ENCODE results near the gene ZNF451.
"Not testable (repeated sequence)": the region's sequence is repeated elsewhere in the genome, so short reads cannot be mapped to it uniquely, and the experiment has no call there.

Gene ZNF451

DNA sequence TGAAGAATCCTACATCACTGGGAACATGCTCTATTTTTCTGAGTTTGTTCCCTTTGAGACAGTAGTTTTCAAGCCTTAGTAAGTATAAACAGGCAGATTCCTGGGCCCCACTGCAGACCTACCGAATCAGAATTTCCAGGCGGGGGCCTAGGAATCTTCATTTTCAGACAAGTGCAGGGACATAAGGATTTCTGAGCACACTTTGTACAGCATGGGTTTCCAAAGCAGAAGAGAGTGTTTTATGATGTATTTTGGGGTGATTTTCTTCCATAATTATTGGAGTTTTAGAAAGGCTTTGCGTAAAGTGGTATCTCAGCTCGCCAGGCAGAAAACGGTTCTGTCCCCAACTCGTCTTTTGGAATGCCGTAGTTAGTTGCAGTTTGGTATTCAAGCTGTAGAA is 1.4 kb downstream of the ZNF451 start:
- DNase-seq = not testable (repeated sequence)

DNA sequence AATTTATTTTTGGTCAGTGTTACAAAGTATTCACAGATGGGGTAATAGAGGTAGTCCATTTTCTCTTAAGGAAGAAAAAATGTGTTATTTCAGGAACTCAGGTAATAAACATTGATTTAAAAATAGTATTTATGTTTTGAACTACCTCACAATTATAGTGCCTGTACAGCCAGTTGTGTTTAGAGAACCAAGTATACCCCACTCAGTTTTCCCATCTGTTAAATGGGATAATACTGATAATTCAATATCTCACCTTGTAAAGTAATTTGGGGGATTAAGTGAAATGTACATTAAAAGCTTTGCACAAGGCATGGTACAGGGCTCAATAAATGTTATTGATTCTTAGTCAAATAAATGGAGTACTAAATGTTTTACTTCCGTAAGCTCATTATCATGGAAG is 4.7 kb downstream of the ZNF451 start:
- DNase-seq = no peak

DNA sequence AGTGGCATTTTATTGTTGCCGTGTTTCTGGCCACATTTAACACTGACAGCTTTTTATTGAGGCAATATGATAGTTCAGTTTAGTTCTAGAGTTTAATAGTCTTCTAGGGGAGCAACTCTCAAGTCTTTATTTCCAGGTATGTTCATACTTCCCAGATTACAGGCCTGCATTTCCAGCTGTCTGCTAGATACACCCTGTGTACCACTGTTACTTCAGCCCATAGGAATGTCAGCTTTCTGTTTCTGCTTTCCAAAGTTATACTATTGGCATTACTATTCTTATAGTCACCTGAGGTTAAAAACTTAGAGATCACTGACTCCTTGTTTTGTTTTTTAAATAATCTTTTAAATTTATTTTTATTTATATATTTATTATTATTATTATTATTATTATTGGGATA is 7.6 kb downstream of the ZNF451 start:
- DNase-seq = no peak

DNA sequence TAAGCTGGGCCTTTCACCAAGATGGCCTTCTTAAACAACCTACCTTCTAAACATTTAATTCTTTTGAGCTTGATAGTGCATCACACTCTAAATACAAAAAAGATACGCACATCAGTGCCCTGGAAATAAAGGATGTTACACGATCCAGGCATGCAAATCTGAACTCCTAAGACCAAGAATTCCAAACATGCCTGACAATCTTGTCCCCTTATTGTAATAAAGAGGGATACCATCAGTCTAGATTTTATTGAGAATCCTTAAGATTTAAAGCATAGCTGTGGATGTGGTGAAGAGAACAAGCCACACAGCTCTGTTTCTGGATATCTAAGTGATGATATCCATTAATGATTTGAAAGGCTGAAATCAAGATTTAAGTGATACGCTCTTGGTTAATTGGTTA is 13.0 kb downstream of the ZNF451 start:
- no peak for DNase-seq

DNA sequence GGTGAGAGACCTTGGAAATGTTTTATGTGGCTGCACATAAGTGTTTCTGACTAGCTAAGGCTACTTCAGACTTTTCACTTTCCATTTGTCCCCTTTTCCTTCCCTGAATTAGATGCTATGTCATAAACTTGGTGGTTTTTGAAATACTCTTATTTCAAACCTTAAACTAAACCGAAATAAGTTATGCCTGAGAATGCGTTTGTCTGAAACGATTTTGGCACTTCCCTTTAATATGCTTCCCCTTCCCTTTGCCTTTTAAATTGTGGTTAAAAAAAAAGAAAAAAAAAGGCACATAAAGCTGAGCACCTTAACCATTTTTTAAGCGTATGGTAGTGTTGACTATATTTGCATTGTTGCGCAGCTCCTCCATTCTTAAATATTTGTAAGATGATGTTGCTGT is 14.3 kb downstream of the ZNF451 start:
- DNase-seq = no peak

DNA sequence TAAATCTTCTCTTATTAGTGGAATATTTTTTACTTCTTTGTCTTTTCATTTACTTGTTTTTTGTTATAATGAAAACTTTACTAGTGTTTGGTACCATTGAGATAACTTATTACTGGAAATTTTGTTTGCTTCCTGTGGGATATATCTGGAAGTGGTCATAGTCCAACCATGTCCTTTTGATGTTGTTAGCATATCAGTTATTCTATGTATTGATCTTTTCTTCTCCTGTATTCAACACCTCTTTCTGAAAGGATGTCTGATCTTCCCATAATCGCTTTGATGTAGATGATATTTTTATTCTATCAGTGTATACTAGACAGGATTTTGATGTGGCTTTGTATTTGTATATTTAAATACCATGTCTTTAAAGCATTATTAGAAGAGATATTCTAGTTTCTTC is 17.0 kb downstream of the ZNF451 start:
- no peak for DNase-seq

DNA sequence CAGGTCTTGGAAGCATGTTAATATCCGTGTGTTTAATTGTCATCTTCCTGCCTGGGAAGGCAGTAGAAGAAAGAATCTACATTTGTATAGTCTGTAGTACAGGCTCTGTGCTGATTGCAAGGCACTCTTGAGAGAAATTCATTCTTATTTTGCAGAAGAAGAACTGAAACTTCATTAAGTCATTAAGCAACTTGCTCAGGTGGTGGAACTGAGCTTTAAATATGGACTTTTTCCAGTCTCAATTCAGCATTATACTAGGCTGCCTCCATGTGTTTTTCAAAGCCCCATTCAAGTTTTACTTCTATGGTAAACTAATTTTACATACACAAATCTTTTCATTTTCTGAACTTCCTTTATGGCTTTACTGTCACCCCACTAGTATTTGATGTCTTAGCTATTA is 18.7 kb downstream of the ZNF451 start:
- no peak for DNase-seq

DNA sequence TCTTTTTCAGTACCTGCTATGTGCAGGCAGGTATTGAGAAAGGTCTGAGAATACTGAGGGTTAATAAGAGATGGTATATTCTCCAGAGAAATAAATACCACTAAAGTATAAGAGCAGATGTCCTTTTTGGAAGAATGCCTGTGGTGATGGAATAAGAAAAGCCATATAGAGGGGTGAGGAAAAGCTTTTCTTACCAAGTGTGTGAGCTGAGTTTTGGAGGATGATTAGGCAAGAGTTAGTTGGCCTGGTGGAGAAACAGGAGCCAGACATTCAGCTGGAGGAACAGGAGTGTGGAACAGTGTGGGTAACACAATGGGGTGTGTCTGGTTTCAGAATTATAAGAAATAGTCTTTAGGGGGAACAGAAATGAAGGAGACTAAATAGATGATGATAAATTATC is 19.9 kb downstream of the ZNF451 start:
- DNase-seq = no peak

DNA sequence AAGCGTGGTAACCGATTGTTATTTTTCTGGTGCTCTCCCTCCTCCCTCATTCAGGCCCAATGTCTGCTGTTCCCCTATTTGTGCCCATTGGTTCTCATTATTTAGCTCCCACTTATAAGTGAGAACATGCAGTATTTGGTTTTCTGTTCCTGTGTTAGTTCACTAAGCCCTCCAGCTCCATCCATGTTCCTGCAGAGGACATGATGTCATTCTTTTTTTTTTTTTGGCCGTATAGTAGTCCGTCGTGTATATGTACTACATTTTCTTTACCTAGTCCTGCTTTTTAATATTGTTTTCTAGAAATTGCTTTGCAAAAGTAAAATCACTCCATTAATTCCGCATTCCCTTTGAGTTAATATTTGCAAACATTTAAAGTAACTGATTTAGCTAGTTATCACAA is 23.1 kb downstream of the ZNF451 start:
- no peak for DNase-seq

DNA sequence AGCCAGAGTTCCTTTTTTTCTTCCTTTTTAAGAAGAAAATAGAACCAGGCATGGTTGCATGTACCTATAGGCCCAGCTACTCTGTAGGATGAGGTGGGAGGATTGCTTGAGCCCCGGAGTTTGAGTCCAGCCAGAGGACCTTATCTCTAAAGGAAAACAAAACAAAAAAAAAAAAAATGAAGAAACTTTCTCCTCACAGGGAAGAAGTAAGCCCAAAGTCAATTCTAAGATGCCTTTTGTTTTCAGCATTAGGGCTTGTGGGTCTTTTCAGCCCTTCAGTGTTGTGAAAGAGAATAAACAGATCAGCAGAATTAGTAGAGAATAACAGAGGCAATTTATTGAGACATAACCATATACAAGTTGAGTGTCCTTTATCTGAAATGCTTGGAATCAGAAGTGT is 26.8 kb downstream of the ZNF451 start:
- DNase-seq = no peak

DNA sequence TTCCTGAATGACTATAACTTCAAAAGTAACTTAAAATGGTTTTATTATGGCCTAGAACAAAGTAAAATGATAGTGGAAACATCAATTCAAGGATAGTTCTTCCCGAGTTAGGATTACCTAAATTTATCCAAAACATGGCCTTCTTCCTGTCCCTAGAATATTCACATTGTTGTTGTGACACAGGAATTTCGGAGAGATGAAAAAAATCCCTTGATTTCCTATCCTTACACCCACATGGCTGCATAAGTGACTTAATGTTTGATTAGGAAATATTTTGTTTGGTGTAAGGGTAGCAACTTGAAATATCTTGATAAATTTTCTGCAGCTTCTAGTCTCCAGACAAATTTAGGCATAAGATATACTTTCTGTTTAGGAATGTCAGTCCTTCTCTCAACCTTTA is 27.8 kb downstream of the ZNF451 start:
- DNase-seq = no peak

DNA sequence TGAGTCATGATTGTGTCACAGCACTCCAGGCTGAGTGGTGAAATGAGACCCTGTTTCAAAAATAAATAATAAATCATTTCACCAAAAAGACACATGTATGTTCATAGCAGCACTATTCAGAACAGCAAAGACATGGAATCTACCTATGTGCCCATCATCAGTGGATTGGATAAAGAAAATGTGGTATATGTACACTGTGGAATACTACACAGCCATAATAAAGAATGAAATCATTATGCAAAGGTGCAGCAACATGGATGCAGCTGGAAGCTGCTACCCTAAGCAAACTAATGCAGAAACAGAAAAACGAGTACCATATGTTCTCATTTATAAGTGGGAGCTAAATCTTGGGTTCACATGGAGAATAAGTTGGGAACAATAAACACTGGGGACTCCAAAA is 33.1 kb downstream of the ZNF451 start:
- DNase-seq = no peak

DNA sequence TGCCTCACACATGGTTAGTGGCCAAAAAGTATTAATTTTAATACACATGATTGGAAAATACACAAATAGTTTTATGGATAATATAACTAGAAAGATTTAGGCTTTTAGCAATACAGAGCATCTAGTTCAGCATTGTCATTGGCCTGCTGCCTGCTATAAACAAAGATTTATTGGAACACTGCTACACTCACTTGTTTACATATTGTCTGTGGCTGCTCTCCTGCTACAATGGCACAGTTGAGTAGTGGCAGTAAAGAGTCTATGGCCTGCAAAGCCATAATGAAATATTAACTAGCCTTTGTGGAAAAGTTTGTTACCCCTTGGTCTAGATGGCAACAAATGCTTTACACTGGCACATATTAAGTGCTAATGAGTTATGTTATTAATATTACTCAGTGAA is 37.8 kb downstream of the ZNF451 start:
- DNase-seq = no peak

DNA sequence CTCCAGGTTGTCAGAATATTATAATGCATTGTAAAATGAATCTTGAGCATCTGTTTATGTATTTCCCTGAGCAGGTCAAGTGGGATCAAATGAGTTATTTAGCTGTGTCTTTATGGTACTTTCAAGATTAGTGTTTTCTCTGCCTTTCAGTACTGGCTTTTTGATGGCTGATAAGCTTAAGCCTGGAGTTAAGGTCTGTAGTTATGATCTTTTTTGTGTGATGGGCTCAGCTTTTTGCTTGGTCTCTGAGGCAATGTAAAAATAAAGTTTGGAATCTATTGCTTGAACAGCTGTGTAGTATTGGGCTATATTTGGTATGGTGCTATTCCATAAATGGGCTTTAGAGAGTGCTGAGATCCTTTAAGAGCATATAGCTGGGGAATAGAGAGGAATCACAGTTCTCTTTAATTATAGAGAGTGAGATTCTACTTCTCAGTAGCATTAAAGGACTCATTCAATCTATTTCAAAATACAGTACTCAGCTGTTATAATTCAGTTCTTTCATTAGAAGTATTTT is 40.7 kb downstream of the ZNF451 start:
- DNase-seq = no peak

DNA sequence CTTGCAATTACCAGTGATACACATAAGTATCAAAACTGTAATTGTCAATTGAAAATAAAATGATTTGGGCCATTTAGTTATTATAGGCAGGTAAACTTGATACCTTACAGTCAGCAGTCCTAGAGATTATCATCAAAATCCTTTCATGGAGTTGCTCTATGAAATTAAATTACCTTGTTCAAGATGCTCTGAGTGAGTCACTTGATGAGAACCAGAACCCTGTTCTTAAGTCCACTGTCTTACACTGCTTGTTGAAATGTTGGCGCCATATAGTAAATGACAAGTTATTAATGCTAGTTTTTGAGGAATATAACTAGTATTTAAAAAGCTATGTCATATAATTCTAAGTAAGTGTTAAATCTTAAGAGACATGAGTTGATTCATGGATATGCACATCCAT is 45.0 kb downstream of the ZNF451 start:
- no peak for DNase-seq

DNA sequence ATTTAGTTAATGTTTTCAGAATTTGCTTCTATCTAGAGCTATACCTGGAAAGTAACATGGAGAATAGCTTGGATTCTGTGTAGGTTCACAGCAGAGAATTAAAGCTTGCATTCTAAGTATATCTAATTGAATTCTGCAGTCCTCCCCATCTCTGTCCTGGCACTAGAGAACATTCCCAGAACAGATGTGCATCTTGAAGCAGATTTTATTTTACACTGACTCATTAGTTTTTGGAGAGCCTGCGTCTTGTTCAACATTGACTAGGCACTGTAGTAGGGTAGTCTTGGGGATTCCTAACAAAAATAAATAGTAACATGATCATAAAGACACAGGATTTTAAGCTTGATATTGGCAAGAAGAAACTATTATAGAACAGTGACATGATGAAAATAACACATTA is 45.9 kb downstream of the ZNF451 start:
- no peak for DNase-seq

DNA sequence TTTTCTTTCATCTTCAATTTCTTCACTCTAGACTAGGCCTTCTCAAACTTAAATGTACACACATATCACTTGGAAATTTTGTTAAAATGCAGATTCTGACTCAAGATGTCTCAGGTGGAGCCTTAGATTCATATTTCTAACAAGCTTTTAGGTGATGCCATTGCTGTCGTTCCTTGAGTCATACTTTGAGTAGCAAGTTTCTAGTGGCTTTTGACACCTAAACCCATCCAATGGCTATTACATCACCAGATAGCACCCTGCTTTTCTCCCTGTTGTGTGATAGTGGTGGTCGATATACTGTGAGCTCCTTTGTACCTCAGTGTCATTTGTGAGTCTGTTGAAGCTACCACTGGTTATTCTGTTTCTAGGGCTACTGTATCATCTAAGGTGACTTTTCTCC is 47.4 kb downstream of the ZNF451 start:
- no peak for DNase-seq

DNA sequence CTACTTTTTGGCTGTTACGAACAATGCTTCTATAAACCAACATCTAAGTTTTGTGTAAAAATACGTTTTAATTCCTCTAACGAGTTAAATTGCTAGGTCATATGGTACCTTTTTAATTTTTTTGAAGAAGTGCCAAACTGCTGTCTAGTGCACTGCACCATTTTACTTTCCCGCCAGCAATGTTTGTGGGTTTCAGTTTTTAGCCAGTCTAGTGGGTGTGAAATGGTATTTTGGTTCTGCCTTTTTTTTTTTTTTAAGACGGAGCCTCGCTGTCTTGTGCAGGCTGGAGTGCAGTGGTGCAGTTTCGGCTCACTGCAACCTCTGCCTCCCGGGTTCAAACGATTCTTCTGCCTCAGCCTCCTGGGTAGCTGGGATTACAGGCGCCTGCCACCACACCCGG is 48.0 kb downstream of the ZNF451 start:
- no peak for DNase-seq

DNA sequence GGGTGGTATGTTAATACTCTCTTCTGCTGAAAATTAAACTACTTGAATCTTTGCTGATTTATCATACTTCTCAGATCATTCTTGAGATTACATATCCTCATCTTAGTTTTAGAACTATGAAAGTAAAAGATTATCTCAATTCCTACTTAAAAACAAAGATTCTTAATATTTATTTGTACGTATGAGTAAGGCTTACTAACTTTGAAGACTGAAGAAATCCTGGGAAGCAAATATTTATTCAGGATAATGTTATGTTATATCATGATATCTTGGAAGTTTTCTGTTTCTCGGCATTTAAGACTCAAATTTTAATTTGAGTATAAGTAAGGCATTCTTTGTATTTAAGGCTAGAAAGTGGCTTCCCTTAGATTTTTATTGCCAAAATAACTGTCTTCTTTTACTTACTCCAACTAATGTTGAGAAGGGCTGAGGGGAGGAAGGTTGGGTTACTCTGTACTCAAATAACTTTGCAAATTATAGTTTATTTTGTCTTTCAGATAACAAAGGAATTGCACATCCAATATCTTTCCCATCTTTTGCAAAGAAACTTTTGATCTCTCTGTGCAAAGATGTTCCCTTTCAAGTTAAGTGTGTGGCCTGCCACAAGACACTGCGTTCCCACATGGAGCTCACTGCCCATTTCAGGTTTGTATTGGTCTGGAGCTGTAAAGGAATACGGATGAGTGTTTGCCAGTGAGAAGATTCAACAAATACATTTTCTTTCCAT is 51.6 kb downstream of the ZNF451 start:
- no peak for DNase-seq

DNA sequence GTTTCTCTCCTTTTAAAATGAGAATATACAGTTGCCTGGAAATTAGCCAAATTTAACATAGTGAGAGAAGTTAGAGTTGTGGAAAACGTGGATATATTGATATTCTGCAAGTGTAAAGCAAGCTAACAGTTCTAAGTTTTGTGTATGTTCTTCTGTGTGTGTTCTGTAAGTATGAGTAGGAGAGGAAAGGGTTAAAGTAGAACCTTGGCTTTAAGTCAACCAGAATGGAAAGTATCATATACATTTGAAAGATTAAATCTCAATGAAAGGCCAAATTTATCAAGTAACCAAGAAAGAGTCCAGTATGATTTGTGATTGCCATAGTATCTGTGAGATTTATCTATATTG is 52.2 kb downstream of the ZNF451 start:
- no peak for DNase-seq

DNA sequence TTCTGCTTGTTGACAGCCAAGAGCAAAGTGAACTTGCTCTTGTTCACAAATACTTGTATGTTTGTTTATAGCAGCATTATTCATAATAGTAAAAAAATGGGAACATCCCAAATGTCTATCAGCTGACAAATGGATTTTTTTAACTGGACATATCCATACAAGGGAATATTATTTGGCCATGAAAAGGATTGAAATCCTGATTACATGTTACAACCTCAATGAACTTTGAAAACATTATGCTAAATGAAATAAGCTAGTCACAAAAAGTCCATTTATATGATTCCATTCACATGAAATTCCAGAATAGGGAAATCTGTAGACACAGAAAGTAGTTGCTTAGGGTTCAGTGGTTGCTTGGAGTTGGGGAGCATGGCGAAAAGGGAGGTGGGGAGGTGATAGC is 53.7 kb downstream of the ZNF451 start:
- no peak for DNase-seq

DNA sequence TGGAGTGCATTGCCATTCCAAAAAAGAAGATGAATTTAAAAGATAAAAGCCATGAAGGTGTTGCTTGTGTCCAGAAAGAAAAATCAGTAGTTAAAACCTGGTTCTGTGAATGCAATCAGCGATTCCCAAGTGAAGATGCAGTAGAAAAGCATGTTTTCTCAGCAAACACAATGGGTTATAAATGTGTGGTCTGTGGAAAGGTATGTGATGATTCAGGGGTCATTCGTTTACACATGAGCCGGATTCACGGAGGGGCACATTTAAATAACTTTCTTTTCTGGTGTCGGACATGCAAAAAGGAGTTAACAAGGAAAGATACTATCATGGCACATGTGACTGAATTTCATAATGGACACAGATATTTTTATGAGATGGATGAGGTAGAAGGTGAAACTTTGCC is 57.4 kb downstream of the ZNF451 start:
- no peak for DNase-seq

DNA sequence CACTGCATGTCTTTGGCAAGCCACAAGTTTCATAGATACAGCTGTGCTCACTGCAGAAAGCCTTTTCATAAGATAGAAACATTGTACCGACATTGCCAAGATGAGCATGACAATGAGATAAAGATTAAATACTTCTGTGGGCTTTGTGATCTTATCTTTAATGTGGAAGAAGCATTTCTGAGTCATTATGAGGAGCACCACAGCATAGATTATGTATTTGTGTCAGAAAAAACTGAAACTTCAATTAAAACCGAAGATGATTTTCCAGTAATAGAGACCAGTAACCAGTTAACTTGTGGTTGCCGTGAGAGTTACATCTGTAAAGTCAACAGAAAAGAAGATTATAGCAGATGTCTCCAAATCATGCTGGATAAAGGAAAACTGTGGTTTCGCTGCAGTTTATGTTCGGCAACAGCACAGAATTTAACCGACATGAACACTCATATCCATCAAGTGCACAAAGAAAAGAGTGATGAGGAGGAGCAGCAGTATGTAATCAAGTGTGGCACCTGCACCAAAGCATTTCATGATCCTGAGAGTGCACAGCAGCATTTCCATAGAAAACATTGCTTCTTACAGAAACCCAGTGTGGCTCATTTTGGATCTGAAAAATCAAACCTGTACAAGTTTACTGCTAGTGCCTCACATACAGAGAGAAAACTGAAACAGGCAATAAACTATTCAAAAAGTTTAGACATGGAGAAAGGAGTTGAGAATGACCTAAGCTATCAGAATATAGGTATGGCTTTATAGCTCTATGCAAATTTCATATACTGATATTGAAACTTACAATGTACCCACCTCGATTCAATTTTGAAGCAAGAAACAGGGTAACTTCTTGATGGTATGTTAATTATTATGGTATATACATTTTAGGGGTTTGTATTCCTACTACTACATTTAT is 58.2 kb downstream of the ZNF451 start:
- no peak for DNase-seq

DNA sequence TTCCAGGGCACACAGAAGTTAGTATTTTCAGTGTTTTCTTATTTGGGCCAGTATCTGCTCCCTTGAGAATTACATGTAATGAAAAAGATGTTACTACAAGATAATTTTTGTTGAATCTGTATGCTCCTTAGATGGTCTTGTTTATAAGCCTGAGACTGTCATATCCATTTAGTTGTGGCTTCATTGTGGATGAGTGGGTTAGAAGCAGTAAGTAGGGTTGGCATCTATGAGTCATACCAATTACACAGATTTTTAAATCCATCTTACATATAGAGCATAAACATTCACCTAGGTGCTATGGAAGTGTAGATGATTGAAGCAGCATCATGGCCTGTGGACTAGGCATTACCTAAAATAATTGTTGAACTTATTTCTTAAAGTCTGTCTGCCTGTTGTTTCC is 68.7 kb downstream of the ZNF451 start:
- no peak for DNase-seq

DNA sequence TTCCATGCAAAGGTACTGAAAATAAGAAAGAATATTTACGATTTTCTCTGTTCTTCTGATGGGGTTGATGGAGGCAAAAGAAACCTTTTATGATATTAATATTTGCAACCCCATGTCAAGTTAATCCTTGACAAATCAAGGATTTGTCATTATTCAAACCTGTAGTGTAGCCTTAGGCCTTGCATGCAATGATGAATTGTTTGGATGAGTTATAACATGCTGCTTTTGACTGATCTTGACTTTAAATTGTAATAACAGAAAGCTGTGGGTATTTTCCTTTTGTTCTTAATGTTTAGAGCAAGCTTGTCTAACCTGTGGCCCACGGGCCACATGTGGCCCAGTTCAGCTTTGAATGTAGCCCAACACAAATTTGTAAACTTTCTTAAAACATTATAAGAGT is 69.1 kb downstream of the ZNF451 start:
- DNase-seq = no peak

Measured in activated naive CD4-positive, alpha-beta T cell treated with anti-CD3 and anti-CD28 coated beads, Interleukin-2, amount 50 U/mL, for 16 hours (primary cell).